Glutamatergic neuron (in vitro differentiated cells): ENCODE data around the gene RGS17. TPM values are rescaled to one million over a fixed set of nuclear protein-coding genes. Genes with fewer than 3 reads are reported as not detected.
A peak's percentile ranks its signal among the peaks of the same experiment; 100 is the strongest.
"Not testable (repeated sequence)": the region's sequence is repeated elsewhere in the genome, so short reads cannot be mapped to it uniquely, and the experiment has no call there.

Experiments
- DNase-seq: peaks from one replicate; pipeline ENCODE4 v3.0.0; 2022
- H3K27ac Mint-ChIP-seq: one replicate; pipeline ENCODE4 v1.8.0; 2020; ENCODE audit warnings: mild to moderate bottlenecking, mixed read lengths, inconsistent platforms; ENCODE audit not compliant: unreplicated experiment
- H3K27me3 Mint-ChIP-seq: one replicate; pipeline ENCODE4 v1.8.0; 2020; ENCODE audit warnings: mild to moderate bottlenecking, moderate library complexity, mixed read lengths, inconsistent platforms; ENCODE audit not compliant: unreplicated experiment
- H3K36me3 Mint-ChIP-seq: one replicate; pipeline ENCODE4 v1.8.0; 2020; ENCODE audit warnings: mild to moderate bottlenecking, mixed read lengths, inconsistent platforms; ENCODE audit not compliant: unreplicated experiment
- H3K4me1 Mint-ChIP-seq: one replicate; pipeline ENCODE4 v1.8.0; 2020; ENCODE audit warnings: mild to moderate bottlenecking, low read depth, mixed read lengths, inconsistent platforms; ENCODE audit not compliant: unreplicated experiment
- H3K4me3 Mint-ChIP-seq: one replicate; pipeline ENCODE4 v1.8.0; 2020; ENCODE audit warnings: mild to moderate bottlenecking, mixed read lengths, inconsistent platforms; ENCODE audit not compliant: unreplicated experiment
- H3K9me3 Mint-ChIP-seq: one replicate; pipeline ENCODE4 v1.8.0; 2020; ENCODE audit warnings: mild to moderate bottlenecking, moderate library complexity, mixed read lengths, inconsistent platforms; ENCODE audit not compliant: unreplicated experiment
- CTCF ChIP-seq: fragments of 200-600 bp; sonication (generic); IDR thresholded peaks from one replicate; pipeline ENCODE4 v1.5.0; 2021; ENCODE audit not compliant: partially characterized antibody, unreplicated experiment
- total RNA-seq: library from RNA; stranded (reverse); fragmentation: NEBNext Ultra II Directional; extraction: Animal tissue kit (Norgen Biotek cat#: 25700); gene quantifications from one replicate; pipeline ENCODE4 v1.2.1, GENCODE V29; 2021; ENCODE audit not compliant: unreplicated experiment

The RGS17 gene
- total RNA-seq, 1 donor from 2014 or later, result 11.5 TPM

- H3K27me3 Mint-ChIP-seq, result no peaks in the 10 kb centered on the region
- H3K4me1 Mint-ChIP-seq, result no peaks in the 10 kb centered on the region
- no peaks in the 10 kb centered on the region for H3K9me3 Mint-ChIP-seq
- H3K27ac Mint-ChIP-seq, result no peak overlapping the region
- TF ChIP-seq CTCF, result no peak
- H3K4me3 Mint-ChIP-seq, result no peak overlapping the region
- H3K36me3 Mint-ChIP-seq, result no peaks in the 10 kb centered on the region
- DNase-seq, result no peak
These were observed 137.2 kb downstream of the RGS17 start for GRCh38 chr6:152993847-152994246.

GRCh38 chr6:152993431-152993830 is 137.7 kb downstream of the RGS17 start:
- no peak overlapping the region for H3K27ac Mint-ChIP-seq
- H3K4me1 Mint-ChIP-seq, result no peaks in the 10 kb centered on the region
- H3K27me3 Mint-ChIP-seq, result no peaks in the 10 kb centered on the region
- no peaks in the 10 kb centered on the region for H3K36me3 Mint-ChIP-seq
- DNase-seq, result no peak
- no peaks in the 10 kb centered on the region for H3K9me3 Mint-ChIP-seq
- TF ChIP-seq CTCF, result no peak
- no peak overlapping the region for H3K4me3 Mint-ChIP-seq

GRCh38 chr6:152986978-152987377 is 144.1 kb downstream of the RGS17 start:
- no peaks in the 10 kb centered on the region for H3K36me3 Mint-ChIP-seq
- peaks cover 3% of the 10 kb centered on the region for H3K9me3 Mint-ChIP-seq
- H3K27me3 Mint-ChIP-seq, result peaks cover 5% of the 10 kb centered on the region
- no peak for DNase-seq
- peaks cover 5% of the 10 kb centered on the region for H3K4me1 Mint-ChIP-seq
- no peak for TF ChIP-seq CTCF
- H3K4me3 Mint-ChIP-seq, result no peak overlapping the region
- H3K27ac Mint-ChIP-seq, result no peak overlapping the region

GRCh38 chr6:152985300-152985699 is 145.8 kb downstream of the RGS17 start:
- not testable (repeated sequence) for H3K9me3 Mint-ChIP-seq, H3K27ac Mint-ChIP-seq, H3K27me3 Mint-ChIP-seq, H3K36me3 Mint-ChIP-seq, DNase-seq
- Mint-ChIP-seq H3K4me3 (peak overlapping the region; percentile 99), H3K4me1 (peaks cover 13% of the 10 kb centered on the region)

DNA sequence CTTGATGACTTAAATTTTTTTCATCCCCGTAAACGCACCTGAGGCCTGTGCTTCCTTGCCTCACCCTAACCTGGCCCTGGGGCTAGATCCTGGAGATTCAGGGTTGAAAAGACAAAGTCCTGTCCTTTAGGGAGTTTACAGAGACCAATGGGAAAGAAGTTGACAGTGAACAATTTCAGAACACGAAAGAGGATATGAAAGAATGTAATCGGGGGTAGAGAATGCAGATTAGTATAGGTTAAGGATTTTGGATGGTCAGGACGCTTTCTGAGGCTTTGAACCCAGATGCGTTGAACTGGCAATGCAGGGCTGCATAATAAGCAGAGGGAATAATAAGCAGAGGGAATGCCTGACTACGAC is 146.6 kb downstream of the RGS17 start:
- Mint-ChIP-seq H3K9me3 (peaks cover 6% of the 10 kb centered on the region), H3K4me1 (peaks cover 17% of the 10 kb centered on the region), H3K36me3 (no peaks in the 10 kb centered on the region), H3K27me3 (peaks cover 5% of the 10 kb centered on the region), H3K27ac (peak overlapping the region; percentile 85), H3K4me3 (peak overlapping the region; percentile 99)
- TF ChIP-seq CTCF, result no peak
- no peak for DNase-seq
